Posterior vena cava (tissue), 2 donors: Measurements from ENCODE around the gene BMPR2. TPM values are rescaled to one million over a fixed set of nuclear protein-coding genes. Genes with fewer than 3 reads are reported as not detected.
"Not testable (repeated sequence)": the region's sequence is repeated elsewhere in the genome, so short reads cannot be mapped to it uniquely, and the experiment has no call there.

ENCODE experiments used
- DNase-seq: peaks from one replicate; pipeline ENCODE4 v3.0.0-alpha.2; 2020; ENCODE audit warnings: low spot score
- intact Hi-C, 2 donors: fragments of 100-400 bp; cut with DNase I; formaldehyde crosslinking; loops; one replicate each; pipeline versions ENCODE4 v1.14.1 to v1.14.2; 2022 to 2023
- total RNA-seq, 2 donors: library from RNA; stranded (reverse); fragmentation: NEBNext Ultra II Directional; extraction: Animal tissue kit (Norgen Biotek cat#: 25700); gene quantifications; one replicate each; pipeline ENCODE4 v1.2.1, GENCODE V29; 2021
- donor health status: DM: yes; HTN: yes; CAD: no.
- donor health status: DM: yes; HTN: yes; CAD: no.

BMPR2 gene
- total RNA-seq, 2 donors from 2014 or later, result 69.0 to 83.6 TPM

- intact Hi-C loops, result no loop called here
- DNase-seq, result no peak
Measured at GRCh38 chr2:202434472-202434871, 58.3 kb downstream of the BMPR2 start.

- intact Hi-C loops, result no loop called here
- no peak for DNase-seq
Measured at GRCh38 chr2:202436626-202437025, 60.5 kb downstream of the BMPR2 start.

GRCh38 chr2:202440117-202440516 lies 64.0 kb downstream of the BMPR2 start:
- DNase-seq, intact Hi-C loops: not testable (repeated sequence)

- intact Hi-C loops, result no loop called here
- no peak for DNase-seq
Measured at GRCh38 chr2:202442882-202443281, 66.8 kb downstream of the BMPR2 start.

GRCh38 chr2:202444000-202444399 lies 67.9 kb downstream of the BMPR2 start:
- intact Hi-C loops, result no loop called here
- no peak for DNase-seq

- no peak for DNase-seq
- intact Hi-C loops, result loop anchor here in 1 of 2 donors (5.0 kb wide), 1 partner anchor 633 kb away; no protein-coding TSS in a partner anchor
Measured at GRCh38 chr2:202449344-202449743, 73.2 kb downstream of the BMPR2 start.

- no peak for DNase-seq
- intact Hi-C loops, result loop anchor here in 1 of 2 donors (10.0 kb wide), 1 partner anchor 66 kb away; no protein-coding TSS in a partner anchor
Measured at GRCh38 chr2:202450785-202451184, 74.7 kb downstream of the BMPR2 start.

- no peak for DNase-seq
- intact Hi-C loops, result loop anchor here in 1 of 2 donors (10.0 kb wide), 1 partner anchor 68 kb away; no protein-coding TSS in a partner anchor
Measured at GRCh38 chr2:202452744-202453143, 76.6 kb downstream of the BMPR2 start.

- intact Hi-C loops, result loop anchor here in 1 of 2 donors (10.0 kb wide), 1 partner anchor 70 kb away; no protein-coding TSS in a partner anchor
- no peak for DNase-seq
Measured at GRCh38 chr2:202454536-202454935, 78.4 kb downstream of the BMPR2 start.

GRCh38 chr2:202455114-202455513 lies 79.0 kb downstream of the BMPR2 start:
- intact Hi-C loops, result loop anchor here in 1 of 2 donors (10.0 kb wide), 1 partner anchor 70 kb away; no protein-coding TSS in a partner anchor
- no peak for DNase-seq

- DNase-seq, result no peak
- intact Hi-C loops, result no loop called here
Measured at GRCh38 chr2:202460119-202460518, 84.0 kb downstream of the BMPR2 start.

- no peak for DNase-seq
- intact Hi-C loops, result no loop called here
Measured at GRCh38 chr2:202479090-202479489, 103.0 kb downstream of the BMPR2 start.

- DNase-seq, result no peak
- intact Hi-C loops, result no loop called here
Measured at GRCh38 chr2:202479610-202480009, 103.5 kb downstream of the BMPR2 start.

GRCh38 chr2:202486351-202486750 lies 110.2 kb downstream of the BMPR2 start:
- intact Hi-C loops, result no loop called here
- no peak for DNase-seq

- DNase-seq, result no peak
- intact Hi-C loops, result no loop called here
Measured at GRCh38 chr2:202488671-202489070, 112.5 kb downstream of the BMPR2 start.

GRCh38 chr2:202490479-202490878 lies 114.4 kb downstream of the BMPR2 start:
- DNase-seq, result no peak
- intact Hi-C loops, result no loop called here

GRCh38 chr2:202491514-202491913 lies 115.4 kb downstream of the BMPR2 start:
- DNase-seq, result no peak
- intact Hi-C loops, result no loop called here

GRCh38 chr2:202494300-202495229 lies 118.4 kb downstream of the BMPR2 start:
- no peak for DNase-seq
- intact Hi-C loops, result no loop called here

GRCh38 chr2:202495230-202495604 lies 119.1 kb downstream of the BMPR2 start:
- intact Hi-C loops, result no loop called here

GRCh38 chr2:202496835-202497472 lies 120.8 kb downstream of the BMPR2 start:
- intact Hi-C loops, DNase-seq: not testable (repeated sequence)

More at GRCh38 chr2:202495230-202495604, 119.1 kb downstream of the BMPR2 start:
- DNase-seq, result no peak
